Adrenal gland (tissue), 5 donors: ENCODE data around the gene LEMD1.

Experiments used
- CTCF ChIP-seq, 6 experiments: fragments of 450-650 bp in 4 of 6; fragments of 200-600 bp in 2 of 6; sonication (generic) in 1 of 6; IDR thresholded peaks; 1 replicate in 5 of 6; 2 replicates in 1 of 6; pipeline versions ENCODE4 v1.5.1 to v1.8.0; 2016 to 2021; ENCODE audit warnings: antibody characterized with exemption in 6 of 6, mild to moderate bottlenecking in 2 of 6, moderate library complexity in 1 of 6
- POLR2A ChIP-seq, 2 donors: fragments of 450-650 bp; IDR thresholded peaks; one replicate each; pipeline ENCODE4 v1.6.1; 2017; ENCODE audit warnings: antibody characterized with exemption in 2 of 2, mild to moderate bottlenecking in 2 of 2, moderate library complexity in 1 of 2
- donor health status: DM: no; HTN: no; CAD: no.

DNA sequence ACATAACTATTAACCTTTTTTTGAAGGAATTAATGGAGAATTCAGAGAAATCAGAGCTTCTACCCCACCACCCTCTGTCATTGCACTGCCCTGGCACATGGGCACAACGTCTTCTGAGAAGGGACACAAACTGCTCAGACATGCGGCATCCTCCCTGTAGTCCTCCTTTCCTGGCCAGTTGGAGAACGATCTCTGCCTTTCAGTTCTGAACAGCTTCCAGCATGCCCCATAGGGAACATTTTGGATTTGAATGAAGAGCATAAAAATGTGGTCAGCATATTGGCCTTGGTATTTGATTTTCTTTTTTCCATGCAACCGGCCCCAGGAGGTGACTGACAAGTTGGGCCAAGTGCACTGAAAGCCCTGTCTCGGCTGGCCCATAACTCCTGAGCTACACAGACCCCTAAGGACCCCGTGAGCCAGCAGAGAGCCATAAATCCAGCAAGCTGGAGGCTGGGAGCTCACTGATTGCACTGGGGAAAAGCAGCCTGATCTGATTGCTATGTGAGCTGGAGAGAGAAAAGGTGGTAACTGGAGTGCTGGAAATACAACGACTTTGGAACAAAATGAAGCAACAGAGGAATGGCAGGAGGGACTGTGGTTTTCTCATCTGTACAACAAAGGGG is 44.9 kb upstream of the LEMD1 start:
- no peak for TF ChIP-seq CTCF (IDR thresholded peaks at IDR 0.05)
- no peak for TF ChIP-seq POLR2A (IDR thresholded peaks at IDR 0.05)
